GM12874 (cell line): ENCODE measurements around the gene RGN.

Experiments used
- TF ChIP-seq, protein P1 (sequence below): IDR thresholded peaks from 2 replicates; pipeline ENCODE4 v1.5.1; 2011; ENCODE audit warnings: low read depth, mild to moderate bottlenecking, control low read depth, low read length, moderate library complexity; ENCODE audit not compliant: insufficient read depth

The RGN gene

DNA sequence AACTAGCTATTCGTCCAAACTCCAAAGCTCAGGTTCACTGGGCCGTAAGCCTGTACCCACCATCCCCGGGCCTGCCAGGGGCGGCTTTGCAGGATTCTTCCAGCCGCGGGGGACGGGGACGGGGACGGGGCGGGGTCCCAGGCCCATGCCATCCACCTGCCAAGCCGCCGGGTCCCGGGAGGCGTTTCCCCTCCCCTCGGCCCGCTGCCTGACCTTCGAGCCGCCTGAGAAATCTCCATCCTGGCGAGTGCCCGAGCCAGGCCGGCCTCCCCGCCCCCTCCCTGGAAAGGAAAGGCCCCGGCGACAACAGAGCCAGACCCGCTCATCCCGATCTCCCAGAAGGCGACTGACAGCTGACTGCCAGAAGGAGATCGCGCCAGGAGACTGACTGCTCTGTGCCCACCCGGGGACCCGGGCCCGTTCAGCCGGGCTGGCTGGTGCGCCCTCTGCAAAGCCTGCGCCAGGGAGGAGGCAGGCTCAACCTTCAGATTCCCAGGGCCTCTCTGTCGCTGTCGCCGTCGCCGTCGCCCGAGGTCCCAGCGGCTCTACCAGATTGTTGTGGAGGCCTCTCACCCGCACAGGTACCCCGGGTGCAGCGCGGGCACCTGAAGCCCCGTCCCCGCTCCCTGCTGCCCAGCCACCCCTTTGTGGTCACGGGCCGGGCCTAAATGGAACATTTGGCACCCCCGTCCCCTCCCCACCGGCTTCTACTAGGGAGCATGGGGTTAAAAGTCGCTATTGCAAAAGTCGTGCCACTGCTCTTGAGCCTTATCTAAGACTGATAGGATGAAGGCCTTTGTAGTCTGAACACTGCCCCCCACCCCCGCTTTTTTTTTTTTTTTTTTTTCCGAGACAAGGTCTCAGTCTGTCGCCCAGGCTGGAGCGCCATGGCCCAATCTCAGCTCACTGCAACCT lies at the start of gene RGN:
Gene RGN, plus strand, starts transcription at position 315 of the 915 bp plus-strand sequence. CDS start 2,702 bp downstream, outside the sequence.
- TF ChIP-seq, protein P1, sequence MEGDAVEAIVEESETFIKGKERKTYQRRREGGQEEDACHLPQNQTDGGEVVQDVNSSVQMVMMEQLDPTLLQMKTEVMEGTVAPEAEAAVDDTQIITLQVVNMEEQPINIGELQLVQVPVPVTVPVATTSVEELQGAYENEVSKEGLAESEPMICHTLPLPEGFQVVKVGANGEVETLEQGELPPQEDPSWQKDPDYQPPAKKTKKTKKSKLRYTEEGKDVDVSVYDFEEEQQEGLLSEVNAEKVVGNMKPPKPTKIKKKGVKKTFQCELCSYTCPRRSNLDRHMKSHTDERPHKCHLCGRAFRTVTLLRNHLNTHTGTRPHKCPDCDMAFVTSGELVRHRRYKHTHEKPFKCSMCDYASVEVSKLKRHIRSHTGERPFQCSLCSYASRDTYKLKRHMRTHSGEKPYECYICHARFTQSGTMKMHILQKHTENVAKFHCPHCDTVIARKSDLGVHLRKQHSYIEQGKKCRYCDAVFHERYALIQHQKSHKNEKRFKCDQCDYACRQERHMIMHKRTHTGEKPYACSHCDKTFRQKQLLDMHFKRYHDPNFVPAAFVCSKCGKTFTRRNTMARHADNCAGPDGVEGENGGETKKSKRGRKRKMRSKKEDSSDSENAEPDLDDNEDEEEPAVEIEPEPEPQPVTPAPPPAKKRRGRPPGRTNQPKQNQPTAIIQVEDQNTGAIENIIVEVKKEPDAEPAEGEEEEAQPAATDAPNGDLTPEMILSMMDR: no peak

DNA sequence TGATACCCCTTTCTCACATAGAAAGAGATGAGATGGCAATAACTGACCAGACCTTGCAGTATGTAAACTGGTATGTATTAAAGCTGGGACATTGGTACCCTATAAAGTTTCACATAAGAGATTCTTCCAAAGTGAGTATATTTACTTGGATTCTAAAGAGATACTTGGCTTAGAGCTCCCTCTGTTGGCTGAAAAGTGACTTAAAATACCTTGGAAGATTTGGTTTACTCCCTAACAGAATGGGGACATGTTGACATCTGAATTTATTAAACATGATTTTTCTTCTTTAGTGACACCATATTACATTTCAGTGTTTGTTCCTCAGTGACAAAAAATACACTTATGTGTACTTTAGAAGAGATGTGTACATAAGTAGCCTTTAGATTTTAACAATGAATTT lies 47.9 kb upstream of the RGN start:
- TF ChIP-seq, protein P1: no peak

- TF ChIP-seq, protein P1: no peak
Observed at GRCh38 chrX:47047989-47048388, 30.3 kb upstream of the RGN start.

DNA sequence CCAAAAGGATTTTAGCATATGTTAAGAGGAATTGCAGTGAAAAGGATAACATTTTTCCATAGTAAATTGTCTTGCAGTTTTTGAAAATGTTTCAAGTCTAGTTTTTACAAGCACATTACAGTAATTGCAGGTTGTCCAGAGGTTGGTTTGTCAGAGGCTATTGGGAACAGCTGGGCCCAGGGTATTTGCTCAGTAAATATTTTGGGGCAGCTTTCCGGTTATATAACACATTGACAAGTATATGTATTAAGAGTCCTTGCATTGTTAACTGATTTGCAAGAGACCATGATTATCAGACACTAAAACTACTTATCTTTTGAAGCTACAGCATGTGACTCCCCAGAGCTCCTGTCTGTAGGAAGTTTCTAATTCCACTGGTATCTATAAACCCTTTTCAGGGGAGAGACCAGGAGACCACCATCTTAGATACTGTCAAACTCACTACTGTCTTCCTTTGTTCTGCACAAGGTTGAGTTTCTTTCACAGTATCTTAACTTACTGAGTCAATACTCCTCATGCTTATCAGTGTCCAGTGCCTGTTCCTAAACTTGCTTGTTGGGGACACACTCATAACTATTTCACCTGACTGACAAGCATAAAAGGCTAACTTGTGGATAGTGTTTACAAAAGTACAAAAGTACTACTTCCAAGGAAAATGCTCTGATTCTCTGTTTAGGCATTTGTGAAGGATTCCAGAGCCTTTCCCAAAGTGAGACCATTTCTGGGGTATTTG lies 18.9 kb upstream of the RGN start:
- TF ChIP-seq, protein P1: no peak

GRCh38 chrX:47060708-47061107 lies 17.5 kb upstream of the RGN start:
- TF ChIP-seq, protein P1: no peak

DNA sequence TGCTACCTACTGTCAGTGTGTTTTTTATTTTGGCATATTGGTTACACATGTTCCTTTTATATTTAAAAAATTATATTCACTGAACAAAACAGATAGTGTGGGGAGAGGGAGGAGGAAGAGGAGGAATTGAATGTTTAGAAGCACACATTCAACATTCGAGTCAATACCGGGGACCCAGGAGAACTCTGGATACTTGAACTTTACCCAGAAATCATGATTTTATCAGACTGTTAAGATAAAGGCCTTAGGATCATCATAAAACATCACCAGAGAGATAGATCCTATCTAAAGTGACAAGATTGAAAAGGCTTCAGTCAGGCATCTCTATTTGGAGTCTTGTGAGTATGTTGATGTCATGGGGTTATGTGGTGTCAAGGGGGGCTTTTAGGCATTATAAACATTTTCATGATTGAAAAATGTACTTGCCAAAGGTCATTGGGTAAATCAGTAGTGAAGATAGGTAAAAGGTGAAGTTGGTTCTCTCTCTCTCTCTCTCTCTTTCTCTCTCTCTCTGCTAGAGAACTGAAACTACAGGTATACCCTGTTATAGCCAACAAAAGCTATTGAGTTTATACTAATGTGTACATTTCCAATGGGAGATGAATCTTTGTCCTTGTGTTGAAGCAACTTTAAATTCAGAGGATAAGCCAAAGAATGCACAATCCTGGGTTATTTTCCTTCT lies 16.9 kb upstream of the RGN start:
- TF ChIP-seq, protein P1: no peak

- TF ChIP-seq, protein P1: no peak
Observed at GRCh38 chrX:47063179-47063578, 15.1 kb upstream of the RGN start.
